Activated CD4-positive, alpha-beta T cell treated with anti-CD3 and anti-CD28 coated beads, Interleukin-2, amount 50 U/mL, for 16 hours (primary cell): ENCODE results near the gene ADAT3.
"Not testable (repeated sequence)": the region's sequence is repeated elsewhere in the genome, so short reads cannot be mapped to it uniquely, and the experiment has no call there.

Experiments
- DNase-seq: peaks from one replicate; pipeline ENCODE4 v3.0.0-alpha.2; 2020

The ADAT3 gene

GRCh38 chr19:1884291-1884718 lies 20.9 kb upstream of the ADAT3 start:
- DNase-seq, result no peak

- no peak for DNase-seq
Measured at GRCh38 chr19:1884719-1885334, 20.4 kb upstream of the ADAT3 start.

GRCh38 chr19:1885398-1886119 lies 19.6 kb upstream of the ADAT3 start, which contains the start of gene ABHD17A:
TSS of gene ABHD17A (minus strand) at chr19:1885496. CDS start at chr19:1881566, 3,930 bp downstream.
- peak; percentile 96 for DNase-seq

DNA sequence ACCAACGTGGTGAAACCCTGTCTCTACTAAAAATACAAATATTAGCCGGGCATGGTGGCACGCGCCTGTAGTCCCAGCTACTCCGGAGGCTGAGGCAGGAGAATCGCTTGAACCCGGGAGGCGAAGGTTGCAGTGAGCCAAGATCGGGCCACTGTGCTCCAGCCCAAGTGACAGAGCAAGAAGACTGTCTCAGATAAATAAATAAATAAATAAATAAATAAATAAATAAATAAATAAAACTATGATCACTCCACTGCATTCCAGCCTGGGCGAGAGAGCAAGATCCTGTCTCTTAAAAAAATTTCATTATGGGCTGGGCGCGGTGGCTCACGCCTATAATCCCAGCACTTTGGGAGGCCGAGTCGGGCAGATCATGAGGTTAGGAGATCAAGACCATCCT lies 18.8 kb upstream of the ADAT3 start:
- not testable (repeated sequence) for DNase-seq

- no peak for DNase-seq
Measured at GRCh38 chr19:1888385-1888784, 16.8 kb upstream of the ADAT3 start.

- no peak for DNase-seq
Measured at GRCh38 chr19:1889907-1890306, 15.3 kb upstream of the ADAT3 start.

DNA sequence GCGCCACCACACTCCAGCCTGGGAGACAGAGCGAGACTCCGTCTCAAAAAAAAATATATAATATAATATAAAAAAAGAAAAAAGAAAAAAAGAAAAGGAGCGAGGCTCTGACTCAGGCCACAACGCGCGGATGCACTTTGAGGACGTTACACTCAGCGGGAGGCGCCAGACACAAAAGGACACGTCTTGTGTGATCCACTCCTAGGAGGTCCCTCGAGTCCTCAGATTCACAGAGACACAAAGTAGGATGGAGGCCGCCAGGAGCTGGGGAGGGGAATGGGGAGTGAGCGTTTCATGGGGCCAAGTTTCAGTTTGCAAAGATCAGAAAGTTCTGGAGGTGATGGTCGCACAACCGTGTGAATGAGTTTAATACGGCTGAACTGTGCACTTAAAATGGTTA lies 11.4 kb upstream of the ADAT3 start:
- no peak for DNase-seq

DNA sequence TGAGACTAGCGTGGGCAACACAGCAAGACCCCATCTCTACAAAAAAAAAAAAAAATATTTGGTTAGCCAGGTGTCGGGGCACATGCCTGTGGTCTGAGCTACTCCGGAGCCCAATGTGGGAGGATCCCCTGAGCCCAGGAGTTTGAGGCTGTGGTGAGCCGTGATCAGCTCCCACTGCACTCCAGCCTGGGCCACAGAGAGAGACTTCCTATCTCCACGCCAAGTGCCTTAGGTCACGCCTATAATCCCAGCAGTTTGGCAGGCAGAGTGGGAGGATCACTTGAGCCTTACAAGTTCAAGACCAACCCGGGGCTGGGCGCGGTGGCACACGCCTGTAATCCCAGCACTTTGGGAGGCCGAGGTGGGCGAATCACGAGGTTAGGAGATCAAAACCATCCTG lies 8.7 kb upstream of the ADAT3 start:
- no peak for DNase-seq

GRCh38 chr19:1901940-1902404 lies 3.2 kb upstream of the ADAT3 start:
- no peak for DNase-seq

DNA sequence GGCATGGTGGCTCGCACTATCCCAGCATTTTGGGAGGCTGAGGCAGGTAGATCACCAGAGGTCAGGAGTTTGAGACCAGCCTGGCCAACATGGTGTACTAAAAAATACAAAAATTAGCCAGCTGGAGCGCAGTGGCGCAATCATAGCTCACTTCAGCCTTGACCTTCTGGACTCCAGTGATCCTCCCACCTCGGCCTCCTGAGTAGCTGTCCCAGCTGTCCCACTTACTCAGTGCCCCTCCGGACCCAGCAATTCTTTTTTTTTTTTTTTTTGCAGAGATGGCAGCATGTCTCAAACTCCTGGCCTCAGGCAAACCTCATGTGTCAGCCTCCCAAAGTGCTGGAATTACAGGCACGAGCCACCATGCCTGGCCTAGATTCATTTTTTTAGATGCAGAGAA lies 2.3 kb upstream of the ADAT3 start:
- no peak for DNase-seq

DNA sequence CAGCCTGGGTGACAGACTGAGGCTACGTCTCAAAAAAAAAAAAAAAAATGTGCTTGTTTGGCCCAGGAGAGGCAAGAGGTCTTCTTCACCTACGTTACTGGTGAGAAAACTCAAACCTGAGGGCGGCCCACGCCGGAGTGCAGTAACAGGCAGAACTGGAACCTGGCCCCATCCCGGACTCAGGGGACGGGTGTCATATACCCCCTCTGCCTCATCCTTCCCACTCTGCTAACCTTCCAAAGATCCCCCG lies 414 bp upstream of the ADAT3 start:
- no peak for DNase-seq

- no peak for DNase-seq
Measured at GRCh38 chr19:1905863-1906375, 720 bp downstream of the ADAT3 start.

GRCh38 chr19:1906985-1907562 lies 1.9 kb downstream of the ADAT3 start:
- DNase-seq, result no peak

- DNase-seq, result no peak
Measured at GRCh38 chr19:1907563-1908363, 2.6 kb downstream of the ADAT3 start.

DNA sequence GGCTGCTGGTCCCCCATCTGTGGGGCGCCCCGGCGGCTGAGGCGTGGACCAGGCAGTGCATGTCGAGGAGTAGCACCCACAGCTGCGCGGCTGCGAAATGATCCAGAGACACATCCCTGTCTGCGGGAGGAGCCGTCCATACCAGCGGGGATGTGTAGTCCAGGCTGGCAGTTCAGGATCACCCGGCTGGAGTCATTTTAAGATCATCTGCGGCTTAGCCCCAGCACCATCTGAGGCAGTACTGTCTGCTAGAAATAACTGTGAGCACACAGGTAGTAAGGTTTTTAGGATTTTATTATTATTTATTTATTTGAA lies 3.1 kb downstream of the ADAT3 start:
- no peak for DNase-seq

GRCh38 chr19:1909761-1910080 lies 4.5 kb downstream of the ADAT3 start:
- no peak for DNase-seq

GRCh38 chr19:1910177-1910576 lies 5.0 kb downstream of the ADAT3 start:
- DNase-seq, result no peak

GRCh38 chr19:1911098-1911497 lies 5.9 kb downstream of the ADAT3 start:
- DNase-seq, result no peak

DNA sequence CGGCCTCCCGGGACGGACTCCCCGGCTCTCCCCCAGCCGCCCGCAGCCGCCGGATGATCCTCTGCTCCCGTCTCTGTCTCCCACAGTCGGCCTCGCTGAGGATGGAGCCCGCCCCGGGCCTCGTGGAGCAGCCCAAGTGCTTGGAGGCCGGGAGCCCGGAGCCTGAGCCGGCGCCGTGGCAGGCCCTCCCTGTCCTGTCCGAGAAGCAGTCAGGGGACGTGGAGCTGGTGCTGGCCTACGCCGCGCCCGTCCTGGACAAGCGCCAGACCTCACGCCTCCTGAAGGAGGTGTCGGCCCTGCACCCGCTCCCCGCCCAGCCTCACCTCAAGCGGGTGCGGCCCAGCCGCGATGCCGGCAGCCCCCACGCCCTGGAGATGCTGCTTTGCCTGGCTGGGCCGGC lies 6.8 kb downstream of the ADAT3 start:
- DNase-seq, result no peak

DNA sequence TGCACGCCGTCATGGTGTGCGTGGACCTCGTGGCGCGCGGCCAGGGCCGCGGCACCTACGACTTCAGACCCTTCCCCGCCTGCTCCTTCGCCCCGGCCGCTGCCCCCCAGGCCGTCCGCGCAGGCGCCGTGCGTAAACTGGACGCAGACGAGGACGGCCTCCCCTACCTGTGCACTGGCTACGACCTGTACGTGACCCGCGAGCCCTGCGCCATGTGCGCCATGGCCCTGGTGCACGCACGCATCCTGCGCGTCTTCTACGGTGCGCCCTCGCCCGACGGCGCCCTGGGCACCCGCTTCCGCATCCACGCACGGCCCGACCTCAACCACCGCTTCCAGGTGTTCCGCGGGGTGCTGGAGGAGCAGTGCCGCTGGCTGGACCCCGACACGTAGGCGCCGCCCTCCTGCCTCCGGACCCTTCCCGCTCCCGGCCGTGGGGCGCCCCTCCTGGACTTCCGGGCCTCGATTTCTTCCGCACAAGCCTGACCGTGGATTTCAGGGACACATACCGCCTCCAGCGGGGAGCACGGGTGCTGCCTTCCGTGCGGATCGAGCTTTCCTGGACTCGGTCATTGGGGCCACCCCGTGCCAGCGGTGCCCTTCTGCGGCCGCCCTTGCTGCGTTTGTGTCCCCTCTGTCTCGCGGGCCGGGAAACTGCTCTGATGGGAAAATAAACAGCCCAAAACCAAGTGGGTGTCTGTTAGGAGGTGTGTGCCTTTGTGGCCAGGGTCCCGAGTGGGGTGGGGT lies 7.7 kb downstream of the ADAT3 start:
- DNase-seq, result no peak

- no peak for DNase-seq
Measured at GRCh38 chr19:1913781-1914577, 8.8 kb downstream of the ADAT3 start.

- no peak for DNase-seq
Measured at GRCh38 chr19:1914826-1915341, 9.7 kb downstream of the ADAT3 start.
